OCI-LY1 (cell line): ENCODE results near the gene DGKG.

Experiments used
- CTCF ChIP-seq: fragments of 200-600 bp; sonication (generic), shearing (Covaris generic); IDR thresholded peaks from 2 replicates; pipeline ENCODE4 v1.5.1; 2017; ENCODE audit warnings: mild to moderate bottlenecking, antibody characterized with exemption, low read length, moderate library complexity, mixed read lengths
- EZH2 ChIP-seq: fragments of 200-600 bp; sonication (generic), shearing (Covaris generic); IDR thresholded peaks from 2 replicates; pipeline ENCODE4 v1.8.0; 2017; ENCODE audit warnings: borderline replicate concordance, mixed run types, mild to moderate bottlenecking, antibody characterized with exemption, low read length, moderate library complexity, mixed read lengths

DNA sequence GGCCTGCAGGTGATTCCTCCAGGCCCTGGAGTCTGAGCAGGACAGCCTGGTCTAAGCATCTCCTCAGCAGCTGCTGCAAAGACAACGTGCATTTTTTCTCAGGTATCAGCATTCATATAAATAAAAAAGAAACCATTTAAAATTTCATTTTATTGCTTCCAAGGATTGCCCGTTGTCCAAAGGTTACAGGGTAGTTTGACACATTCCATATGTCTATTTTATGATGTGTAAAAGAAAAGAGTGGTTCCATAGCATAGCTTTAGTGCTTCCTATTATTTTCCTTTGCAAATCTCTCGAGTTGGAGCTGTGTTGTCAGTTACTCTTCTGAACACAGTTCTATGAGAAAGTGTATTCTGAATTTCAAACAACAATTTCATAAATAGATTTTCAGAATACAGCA, 7.2 kb upstream of the DGKG start:
- TF ChIP-seq CTCF (no peak), EZH2 (no peak)
